H1 (cell line): ENCODE results near the gene NDUFA6. TPM values are rescaled to one million over a fixed set of nuclear protein-coding genes. Genes with fewer than 3 reads are reported as not detected.

Experiments used
- CTCF ChIA-PET: fragments of 300-600 bp; sonication (Branson Sonifier 250); formaldehyde crosslinking; loops from one replicate; lab custom pipeline; 2021; ENCODE audit not compliant: partially characterized antibody; lab: Charles Lee
- POLR2A ChIA-PET: fragments of 300-600 bp; sonication (Branson Sonifier 250); formaldehyde crosslinking; loops from one replicate; lab custom pipeline; 2021; ENCODE audit warnings: inconsistent platforms; ENCODE audit not compliant: partially characterized antibody; lab: Charles Lee
- DNase-seq, 2 experiments: peaks; one replicate each; pipeline versions ENCODE4 v3.0.0 to v3.0.0-alpha.2; 2010 to 2022; ENCODE audit warnings: low spot score in 2 of 2, low read depth in 1 of 2, mixed read lengths in 1 of 2
- FAIRE-seq: peaks from 2 replicates; lab custom pipeline; 2011; peaks lifted over from hg19 to GRCh38; lab: Jason Lieb, UNC
- H2AFZ ChIP-seq: 2 replicates; pipeline ENCODE4 v1.8.1; 2012; ENCODE audit warnings: low read length, inconsistent platforms
- H2AK5ac ChIP-seq: 2 replicates; pipeline ENCODE4 v1.6.1; 2013; ENCODE audit warnings: low read depth, low read length
- H2BK120ac ChIP-seq: replicated peaks from 2 replicates; pipeline ENCODE3; 2013; ENCODE audit warnings: low read depth, low read length, inconsistent platforms
- H2BK12ac ChIP-seq: 2 replicates; pipeline ENCODE4 v1.6.1; 2013; ENCODE audit warnings: low read depth, low read length
- H2BK15ac ChIP-seq: 2 replicates; pipeline ENCODE4 v1.6.1; 2013; ENCODE audit warnings: low read length
- H2BK20ac ChIP-seq: 2 replicates; pipeline ENCODE4 v1.6.1; 2013; ENCODE audit warnings: low read length
- H2BK5ac ChIP-seq: 2 replicates; pipeline ENCODE4 v1.6.1; 2013; ENCODE audit warnings: low read depth, low read length
- H3K14ac ChIP-seq: 2 replicates; pipeline ENCODE4 v1.6.1; 2013; ENCODE audit warnings: inconsistent platforms; ENCODE audit not compliant: insufficient read length
- H3K18ac ChIP-seq: 2 replicates; pipeline ENCODE4 v1.6.1; 2013; ENCODE audit warnings: low read length; ENCODE audit errors: extremely low read depth
- H3K23ac ChIP-seq: 2 replicates; pipeline ENCODE4 v1.6.1; 2013; ENCODE audit warnings: inconsistent platforms; ENCODE audit not compliant: insufficient read length
- H3K23me2 ChIP-seq: 2 replicates; pipeline ENCODE4 v1.6.1; 2013; ENCODE audit warnings: low read depth, low read length
- H3K27ac ChIP-seq: 2 replicates; pipeline ENCODE4 v1.6.1; 2011; ENCODE audit warnings: low read depth, low read length, inconsistent platforms
- H3K27me3 ChIP-seq, 4 experiments: replicated peaks in 1 of 4; 1 replicate in 1 of 4; 2 replicates in 3 of 4; pipeline versions ENCODE4 v1.6.1 to v1.8.1; 2011 to 2013; ENCODE audit warnings: low read length in 3 of 4, mild to moderate bottlenecking in 3 of 4, inconsistent platforms in 2 of 4, mixed read lengths in 2 of 4, moderate library complexity in 1 of 4; ENCODE audit not compliant: control insufficient read depth in 3 of 4, insufficient read depth in 3 of 4; ENCODE audit errors: extremely low read depth in 1 of 4
- H3K36me3 ChIP-seq, 4 experiments: 2 replicates each; pipeline versions ENCODE4 v1.6.1 to v1.8.1; 2011 to 2013; ENCODE audit warnings: mild to moderate bottlenecking in 4 of 4, low read length in 3 of 4, moderate library complexity in 2 of 4, control low read depth in 1 of 4, inconsistent platforms in 1 of 4; ENCODE audit not compliant: insufficient read depth in 4 of 4, control insufficient read depth in 2 of 4
- H3K4ac ChIP-seq: replicated peaks from 2 replicates; pipeline ENCODE3; 2013; ENCODE audit warnings: low read length, low read depth, mixed read lengths, inconsistent platforms; ENCODE audit not compliant: insufficient read length
- H3K4me1 ChIP-seq, 4 experiments: replicated peaks in 1 of 4; 1 replicate in 1 of 4; 2 replicates in 3 of 4; pipeline versions ENCODE4 v1.6.1 to v1.8.1; 2011 to 2013; ENCODE audit warnings: low read length in 3 of 4, inconsistent platforms in 2 of 4, mixed read lengths in 1 of 4; ENCODE audit not compliant: insufficient read depth in 4 of 4, control insufficient read depth in 3 of 4
- H3K4me2 ChIP-seq, 2 experiments: 2 replicates each; pipeline versions ENCODE4 v1.6.1 to v1.8.1; 2011 to 2013; ENCODE audit warnings: low read depth in 2 of 2, low read length in 2 of 2, control low read depth in 1 of 2, inconsistent platforms in 1 of 2, mild to moderate bottlenecking in 1 of 2; ENCODE audit not compliant: insufficient read depth in 1 of 2
- H3K4me3 ChIP-seq, 4 experiments: fragments of 200-600, 300-600 bp in 1 of 4; sonication (generic), shearing (Covaris generic), sonication (Bioruptor Twin) in 1 of 4; 2 replicates each; pipeline versions ENCODE4 v1.5.1 to v1.8.1; 2011 to 2016; ENCODE audit warnings: low read length in 4 of 4, low read depth in 3 of 4, control low read depth in 2 of 4, inconsistent platforms in 2 of 4, mild to moderate bottlenecking in 2 of 4, mixed read lengths in 1 of 4, moderate library complexity in 1 of 4; ENCODE audit not compliant: insufficient read depth in 2 of 4; ENCODE audit errors: extremely low read depth in 1 of 4
- H3K56ac ChIP-seq: replicated peaks from 2 replicates; pipeline ENCODE3; 2013; ENCODE audit warnings: low read depth, mild to moderate bottlenecking, mixed read lengths, low read length, inconsistent platforms; ENCODE audit not compliant: insufficient read length
- H3K79me1 ChIP-seq: 2 replicates; pipeline ENCODE4 v1.6.1; 2013; ENCODE audit warnings: low read depth, low read length, control low read depth
- H3K79me2 ChIP-seq, 2 experiments: 2 replicates each; pipeline versions ENCODE4 v1.6.1 to v1.8.1; 2012 to 2013; ENCODE audit warnings: low read length in 2 of 2, mild to moderate bottlenecking in 2 of 2, inconsistent platforms in 1 of 2; ENCODE audit not compliant: insufficient read depth in 2 of 2, control insufficient read depth in 1 of 2
- H3K9ac ChIP-seq, 4 experiments: replicated peaks in 1 of 4; 1 replicate in 1 of 4; 2 replicates in 3 of 4; pipeline versions ENCODE4 v1.6.1 to v1.8.1; 2011 to 2013; ENCODE audit warnings: low read depth in 3 of 4, low read length in 3 of 4, control low read depth in 2 of 4, mild to moderate bottlenecking in 2 of 4, moderate library complexity in 2 of 4, inconsistent platforms in 1 of 4; ENCODE audit errors: extremely low read depth in 1 of 4
- H3K9me3 ChIP-seq, 2 experiments: 2 replicates each; pipeline versions ENCODE4 v1.6.1 to v1.8.1; 2012 to 2013; ENCODE audit warnings: mild to moderate bottlenecking in 2 of 2, moderate library complexity in 2 of 2, control low read depth in 1 of 2, inconsistent platforms in 1 of 2, low read depth in 1 of 2, low read length in 1 of 2, mixed read lengths in 1 of 2; ENCODE audit not compliant: insufficient read depth in 2 of 2
- H4K20me1 ChIP-seq, 2 experiments: replicated peaks in 1 of 2; 2 replicates each; pipeline versions ENCODE3 to v1.8.1; 2011 to 2013; ENCODE audit warnings: inconsistent platforms in 2 of 2, low read length in 2 of 2, mild to moderate bottlenecking in 1 of 2; ENCODE audit not compliant: insufficient read depth in 2 of 2, control insufficient read depth in 1 of 2
- H4K5ac ChIP-seq: 2 replicates; pipeline ENCODE4 v1.6.1; 2013; ENCODE audit warnings: low read length, low read depth, mixed read lengths, inconsistent platforms; ENCODE audit not compliant: insufficient read length
- H4K8ac ChIP-seq: 2 replicates; pipeline ENCODE4 v1.8.0; 2013; ENCODE audit warnings: mild to moderate bottlenecking, moderate library complexity, low read length, inconsistent platforms; ENCODE audit not compliant: insufficient read depth; ENCODE audit errors: extremely low read depth
- H4K91ac ChIP-seq: replicated peaks from 2 replicates; pipeline ENCODE3; 2013; ENCODE audit warnings: low read length, mixed read lengths, inconsistent platforms; ENCODE audit not compliant: insufficient read length
- ATF2 ChIP-seq: IDR thresholded peaks from 2 replicates; pipeline ENCODE4 v1.6.1; 2012; ENCODE audit warnings: low read length, inconsistent platforms
- BACH1 ChIP-seq: IDR thresholded peaks from 2 replicates; pipeline ENCODE4 v1.6.1; 2012; ENCODE audit warnings: low read length, improper control_type of control experiment
- BCL11A ChIP-seq, 2 experiments: IDR thresholded peaks; one replicate each; pipeline ENCODE4 v1.6.1; 2011; ENCODE audit warnings: low read depth in 2 of 2, low read length in 2 of 2, mild to moderate bottlenecking in 2 of 2
- CEBPB ChIP-seq: IDR thresholded peaks from 2 replicates; pipeline ENCODE4 v1.6.1; 2012; ENCODE audit warnings: low read depth, low read length
- EP300 ChIP-seq, 2 experiments: IDR thresholded peaks; 1 replicate in 1 of 2; 2 replicates in 1 of 2; pipeline ENCODE4 v1.6.1; 2011 to 2012; ENCODE audit warnings: low read depth in 2 of 2, low read length in 2 of 2, mild to moderate bottlenecking in 2 of 2, borderline replicate concordance in 1 of 2, inconsistent platforms in 1 of 2, moderate library complexity in 1 of 2
- FOSL1 ChIP-seq: IDR thresholded peaks from 2 replicates; pipeline ENCODE4 v1.6.1; 2011; ENCODE audit warnings: mild to moderate bottlenecking, low read depth, low read length, moderate library complexity; ENCODE audit not compliant: insufficient read depth
- HDAC6 ChIP-seq: IDR thresholded peaks from one replicate; pipeline ENCODE4 v1.7.1; 2012; ENCODE audit warnings: low read depth, mild to moderate bottlenecking, inconsistent platforms, low read length, moderate library complexity
- JUN ChIP-seq: IDR thresholded peaks from 2 replicates; pipeline ENCODE4 v1.6.1; 2011; ENCODE audit warnings: low read depth, mild to moderate bottlenecking, improper control_type of control experiment, low read length
- POU5F1 ChIP-seq: IDR thresholded peaks from 2 replicates; pipeline ENCODE4 v1.6.1; 2011; ENCODE audit warnings: low read depth, mild to moderate bottlenecking, low read length, moderate library complexity
- SIRT6 ChIP-seq: IDR thresholded peaks from one replicate; pipeline ENCODE4 v1.7.1; 2012; ENCODE audit warnings: low read length, inconsistent platforms
- WGBS, 2 experiments: shearing (Covaris generic) in 1 of 2; methylation state at CpG; one replicate each; pipeline versions ENCODE4 v1.1.6 to v1.1.7; 2013 to 2015; ENCODE audit warnings: low lambda C conversion rate in 2 of 2, mixed read lengths in 2 of 2, inconsistent platforms in 1 of 2, low coverage in 1 of 2, missing lambda C conversion rate in 1 of 2; ENCODE audit not compliant: insufficient replicate concordance in 2 of 2, insufficient coverage in 1 of 2, insufficient read length in 1 of 2; ENCODE audit errors: extremely low coverage in 1 of 2, missing lambda C conversion rate in 1 of 2; 5-methylcytosine and 5-hydroxymethylcytosine counted together
- polyA plus RNA-seq, 7 experiments: library from polyadenylated mRNA; depleted of rRNA in 3 of 7; stranded (reverse) in 5 of 7; unstranded in 2 of 7; fragments of >200 nt in 5 of 7; fragments of 200-250 nt in 2 of 7; gene quantifications; 1 replicate in 5 of 7; 2 replicates in 1 of 7; 4 replicates in 1 of 7; pipeline versions ENCODE4 v1.2.1 to v1.2.3, GENCODE V29; 2011 to 2013; ENCODE audit warnings: missing spikeins in 2 of 7, mixed read lengths in 2 of 7
- total RNA-seq: library from RNA; stranded (reverse); fragmentation: NEBNext Ultra II Directional; extraction: Animal tissue kit (Norgen Biotek cat#: 25700); gene quantifications from 2 replicates; pipeline ENCODE4 v1.2.1, GENCODE V29; 2021

The NDUFA6 gene
- total and polyA plus RNA-seq, 2 of the 8 experiments (the other 6 are each of a cell fraction or from before 2014, with no cell fraction given), result 76.2 to 105 TPM

DNA sequence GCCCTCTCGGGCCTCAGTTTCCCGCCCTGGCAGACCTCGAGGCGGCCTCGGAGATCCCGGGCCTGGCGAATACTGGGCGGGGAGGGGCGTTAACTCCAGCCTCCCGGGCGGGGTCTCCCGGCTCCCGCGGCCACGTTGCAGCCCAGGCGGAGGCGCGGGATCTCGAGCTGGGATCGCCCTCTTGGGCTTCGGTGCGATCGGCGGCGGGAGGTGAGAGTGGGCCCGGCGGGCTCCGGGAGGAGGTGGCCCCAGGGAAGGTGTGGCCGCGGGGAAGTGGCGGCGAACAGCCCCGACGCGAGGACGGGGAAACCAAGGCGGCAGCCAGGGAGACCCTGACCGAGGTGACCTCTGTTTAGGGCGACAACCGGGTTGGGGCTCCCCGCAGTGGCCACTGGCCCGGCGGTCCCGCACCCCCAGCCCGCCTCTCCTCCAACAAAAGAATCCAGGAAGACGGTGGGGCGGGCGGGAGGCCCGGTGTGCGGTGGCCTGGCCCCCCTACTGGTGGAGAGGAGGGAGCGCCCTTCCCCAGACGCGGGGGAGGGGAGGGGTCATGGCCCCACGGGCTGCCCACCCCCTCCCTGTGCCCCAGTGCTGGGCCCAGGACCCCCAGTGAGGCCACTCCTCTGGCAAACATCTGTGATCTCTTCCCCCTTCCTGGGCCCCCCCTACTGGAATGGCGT is 16.3 kb downstream of the NDUFA6 start, which contains the start of gene PHETA2:
TSS of gene PHETA2 (plus strand) at position 117 of the 680 bp plus-strand sequence. CDS start 3,046 bp downstream, outside the sequence.
- Histone ChIP-seq H3K4me1 (peaks cover 2 to 24% (median 14%) of the 10 kb centered on the region in 4 experiments), H2BK20ac (no peak within 1 kb of the TSS), H2BK5ac (peak within 1 kb of the TSS; percentile 60; the same call in 1 of the 2 replicates), H2BK15ac (peak within 1 kb of the TSS; percentile 2; the same call in 1 of the 2 replicates), H4K8ac (peak within 1 kb of the TSS; percentile 82), H2BK12ac (0 out of 2 replicates have a peak within 1 kb of the TSS, but pooled peaks have one; percentile 5), H3K14ac (no peak within 1 kb of the TSS), H3K4ac (no peak within 1 kb of the TSS), H3K23ac (no peak within 1 kb of the TSS), H3K9ac (peak within 1 kb of the TSS; percentile 49 to 87 (median 69); a peak in 6 of 7 replicates), H3K36me3 (0 out of 8 replicates have a peak, but pooled peaks cover 0 to 3% (median under 1%) of the 10 kb centered on the region in 4 experiments), H3K4me3 (peak within 1 kb of the TSS; percentile 34 to 60 (median 46)), H3K56ac (peak within 1 kb of the TSS; percentile 73), H3K18ac (peak within 1 kb of the TSS; percentile 32), H3K27me3 (peaks cover 0 to 9% (median 4%) of the 10 kb centered on the region in 4 experiments; a peak in 2 of 7 replicates), H2AFZ (0 out of 2 replicates have a peak within 1 kb of the TSS, but pooled peaks have one; percentile 66), H3K79me2 (no peaks in the 10 kb centered on the region), H3K9me3 (no peaks in the 10 kb centered on the region), H3K23me2 (peaks cover 8% of the 10 kb centered on the region; the same call in 1 of the 2 replicates), H3K79me1 (no peaks in the 10 kb centered on the region), H2AK5ac (0 out of 2 replicates have a peak within 1 kb of the TSS, but pooled peaks have one; percentile 7), H3K27ac (no peak within 1 kb of the TSS), H4K20me1 (no peaks in the 10 kb centered on the region), H2BK120ac (no peak within 1 kb of the TSS), H4K91ac (peak within 1 kb of the TSS; percentile 72), H4K5ac (peak within 1 kb of the TSS; percentile 54), H3K4me2 (peak within 1 kb of the TSS; percentile 41 to 73; a peak in 3 of 4 replicates)
- POLR2A ChIA-PET, result interaction anchor here (1.0 to 8.9 kb wide), 2 partner anchors 16 to 27 kb away, joined by 3 to 94 read pairs; partner anchors contain the start of gene NDUFA6
- CTCF ChIA-PET, result interaction anchor here (0.6 kb wide), 1 partner anchor 88 kb away, joined by 3 read pairs; no protein-coding TSS in a partner anchor
- WGBS, 2 experiments, result 7% methylated on average over 30 of the region's 55 CpGs; no CpG with 5 or more reads in 1 of the 2 experiments
- no peak for FAIRE-seq
- DNase-seq, result peak in 1 of 2 experiments; percentile 67
- TF ChIP-seq ATF2 (no peak), BCL11A (IDR thresholded peaks at IDR 0.05; ENCODE audit: low read depth in 2 of 2, low read length in 2 of 2) (no peak), BACH1 (no peak), HDAC6 (no peak), FOSL1 (no peak), POU5F1 (no peak), EP300 (IDR thresholded peaks at IDR 0.05; ENCODE audit: borderline replicate concordance in 1 of 2, low read depth in 2 of 2, low read length in 2 of 2) (no peak), JUN (no peak), CEBPB (no peak), SIRT6 (no peak)
